A549 (cell line): Measurements from ENCODE around the gene WDSUB1. TPM values are rescaled to one million over a fixed set of nuclear protein-coding genes. Genes with fewer than 3 reads are reported as not detected.

ENCODE experiments used
- ATAC-seq, 2 experiments: fragments of 200-7000 bp in 1 of 2; fragments of >200 bp in 1 of 2; cut with Nextera tagmentation in 1 of 2; cut with Tn5 transposase in 1 of 2; 3 replicates each; pipeline versions ENCODE4 v1.8.0 to v1.9.1; 2018 to 2020; ENCODE audit warnings: mild to moderate bottlenecking in 1 of 2, moderate library complexity in 1 of 2
- CTCF ChIA-PET: fragments of 300-600 bp; sonication (Branson Sonifier 250); formaldehyde crosslinking; extraction: SDS; loops from one replicate; lab custom pipeline; 2021; ENCODE audit warnings: antibody characterized with exemption, inconsistent platforms; lab: Yijun Ruan, JAX
- POLR2A ChIA-PET: fragments of 350-600 bp; formaldehyde crosslinking; extraction: SDS; loops from one replicate; lab custom pipeline; 2021; ENCODE audit warnings: antibody characterized with exemption, inconsistent platforms; lab: Yijun Ruan, JAX
- DNase-seq, 2 experiments: peaks; one replicate each; pipeline versions ENCODE4 v3.0.0 to v3.0.0-alpha.2; 2011 to 2016; ENCODE audit warnings: low read depth in 1 of 2, low spot score in 1 of 2
- FAIRE-seq: peaks from 2 replicates; lab custom pipeline; 2011; peaks lifted over from hg19 to GRCh38; lab: Jason Lieb, UNC
- H3K27ac ChIP-seq, 2 experiments: fragments of >200 bp; sonication (Bioruptor Twin); formaldehyde crosslinking; 3 replicates each; pipeline ENCODE4 v1.5.1; 2016 to 2017
- H3K4me1 ChIP-seq: fragments of >200 bp; sonication (Bioruptor Twin); formaldehyde crosslinking; 3 replicates; pipeline ENCODE4 v1.6.1; 2016
- H3K4me2 ChIP-seq: fragments of >200 bp; sonication (Bioruptor Twin); formaldehyde crosslinking; 3 replicates; pipeline ENCODE4 v1.6.1; 2016
- H3K4me3 ChIP-seq: fragments of >200 bp; sonication (Bioruptor Twin); formaldehyde crosslinking; 3 replicates; pipeline ENCODE4 v1.5.1; 2016
- H3K9me3 ChIP-seq: fragments of >200 bp; sonication (Bioruptor Twin); formaldehyde crosslinking; 3 replicates; pipeline ENCODE4 v1.6.1; 2016
- CHD4 ChIP-seq: fragments of 200-600 bp; sonication (generic); IDR thresholded peaks from 2 replicates; pipeline ENCODE4 v1.6.1; 2016; ENCODE audit warnings: antibody characterized with exemption, mild to moderate bottlenecking, borderline replicate concordance
- ESRRA ChIP-seq: fragments of 150-350 bp; IDR thresholded peaks from 2 replicates; pipeline ENCODE4 v1.6.1; 2014; ENCODE audit warnings: mild to moderate bottlenecking, low read length, borderline replicate concordance
- FOXS1 ChIP-seq: fragments of 250-450 bp; sonication (Bioruptor Pico); IDR thresholded peaks from 2 replicates; pipeline ENCODE4 v1.5.0; 2020; ENCODE audit warnings: mild to moderate bottlenecking, moderate library complexity
- GATA3 ChIP-seq: IDR thresholded peaks from 2 replicates; pipeline ENCODE4 v1.6.1; 2012; ENCODE audit warnings: borderline replicate concordance
- HOXA7 ChIP-seq: fragments of 250-450 bp; sonication (Bioruptor Pico); IDR thresholded peaks from 2 replicates; pipeline ENCODE4 v1.5.0; 2020; ENCODE audit warnings: mild to moderate bottlenecking, moderate library complexity
- JUN ChIP-seq, 2 experiments: fragments of >200 bp; sonication (Bioruptor Twin); formaldehyde crosslinking; IDR thresholded peaks; 2 replicates in 1 of 2; 3 replicates in 1 of 2; pipeline ENCODE4 v1.6.1; 2016 to 2017
- JUNB ChIP-seq: fragments of >200 bp; sonication (Bioruptor Twin); formaldehyde crosslinking; IDR thresholded peaks from 2 replicates; pipeline ENCODE4 v1.6.1; 2016
- KDM1A ChIP-seq: fragments of 200-600 bp; sonication (generic); IDR thresholded peaks from 2 replicates; pipeline ENCODE4 v1.6.1; 2016; ENCODE audit warnings: low read depth, mild to moderate bottlenecking
- KDM5A ChIP-seq: fragments of 200-600 bp; sonication (generic); IDR thresholded peaks from 2 replicates; pipeline ENCODE4 v1.6.1; 2016; ENCODE audit warnings: antibody characterized with exemption, mild to moderate bottlenecking
- MAFK ChIP-seq: fragments of 450-650 bp; IDR thresholded peaks from 2 replicates; pipeline ENCODE4 v1.6.1; 2014; ENCODE audit not compliant: partially characterized antibody
- MYC ChIP-seq: IDR thresholded peaks from 2 replicates; pipeline ENCODE4 v1.6.1; 2012; ENCODE audit warnings: mild to moderate bottlenecking, inconsistent platforms, low read length, improper control_type of control experiment, borderline replicate concordance
- NR3C1 ChIP-seq: fragments of >200 bp; sonication (Bioruptor Twin); formaldehyde crosslinking; IDR thresholded peaks from 3 replicates; pipeline ENCODE4 v1.6.1; 2017
- PHF8 ChIP-seq: fragments of 200-600 bp; sonication (generic); IDR thresholded peaks from 2 replicates; pipeline ENCODE4 v1.6.1; 2016; ENCODE audit warnings: low read depth, mild to moderate bottlenecking, antibody characterized with exemption, moderate library complexity, borderline replicate concordance
- POLR2A ChIP-seq: IDR thresholded peaks from 2 replicates; pipeline ENCODE4 v1.6.1; 2012; ENCODE audit warnings: mild to moderate bottlenecking, low read length
- RAD21 ChIP-seq, 2 experiments: fragments of >200 bp in 1 of 2; sonication (Bioruptor Twin) in 1 of 2; formaldehyde crosslinking in 1 of 2; IDR thresholded peaks in 1 of 2; conservative IDR thresholded peaks in 1 of 2; 2 replicates in 1 of 2; 3 replicates in 1 of 2; pipeline ENCODE4 v1.6.1; 2012 to 2018; ENCODE audit warnings: inconsistent platforms in 1 of 2
- RARB ChIP-seq: fragments of 250-450 bp; sonication (Bioruptor Pico); IDR thresholded peaks from 2 replicates; pipeline ENCODE4 v1.8.0; 2021; ENCODE audit warnings: mild to moderate bottlenecking, moderate library complexity
- RCOR1 ChIP-seq: fragments of 150-350 bp; IDR thresholded peaks from 2 replicates; pipeline ENCODE4 v1.6.1; 2014; ENCODE audit warnings: antibody characterized with exemption, low read length, low read depth
- RFX5 ChIP-seq: fragments of 450-650 bp; IDR thresholded peaks from 2 replicates; pipeline ENCODE4 v1.7.1; 2014; ENCODE audit warnings: antibody characterized with exemption, mild to moderate bottlenecking, moderate library complexity
- SMC3 ChIP-seq: fragments of >200 bp; sonication (Bioruptor Twin); formaldehyde crosslinking; IDR thresholded peaks from 3 replicates; pipeline ENCODE4 v1.6.1; 2018; ENCODE audit warnings: inconsistent platforms
- ZC3H11A ChIP-seq: fragments of 450-650 bp; IDR thresholded peaks from 2 replicates; pipeline ENCODE4 v1.6.1; 2014; ENCODE audit warnings: antibody characterized with exemption, mild to moderate bottlenecking
- ZNF302 ChIP-seq: fragments of 250-450 bp; sonication (Bioruptor Pico); IDR thresholded peaks from 2 replicates; pipeline ENCODE4 v1.9.0; 2021; ENCODE audit warnings: inconsistent platforms, mild to moderate bottlenecking, moderate library complexity
- ZSCAN20 ChIP-seq: fragments of 250-450 bp; sonication (Bioruptor Pico); IDR thresholded peaks from 2 replicates; pipeline ENCODE4 v1.8.0; 2022; ENCODE audit warnings: mild to moderate bottlenecking, moderate library complexity
- WGBS: methylation state at CpG from one replicate; pipeline ENCODE4 v1.1.6; 2017; ENCODE audit errors: missing lambda C conversion rate; 5-methylcytosine and 5-hydroxymethylcytosine counted together
- polyA plus RNA-seq, 4 experiments: library from polyadenylated mRNA; depleted of rRNA in 3 of 4; stranded (reverse); fragments of >200 nt; fragmentation: RNase III in 1 of 4; extraction: RNeasy Plus Mini Kit Qiagen cat#74134 plus additional on column Dnase treatment in 1 of 4; gene quantifications; 2 replicates in 3 of 4; 3 replicates in 1 of 4; pipeline ENCODE4 v1.2.3, GENCODE V29; 2011 to 2017
- TF ChIP-seq, protein P1 (sequence below): fragments of 250-450 bp; sonication (Bioruptor Pico); IDR thresholded peaks from 2 replicates; pipeline ENCODE4 v1.5.0; 2021; ENCODE audit warnings: mild to moderate bottlenecking, moderate library complexity, borderline replicate concordance
- TF ChIP-seq, protein P2 (sequence below): fragments of 200-600 bp; sonication (generic); IDR thresholded peaks from 2 replicates; pipeline ENCODE4 v1.6.1; 2016; ENCODE audit warnings: antibody characterized with exemption, mild to moderate bottlenecking, moderate library complexity
- TF ChIP-seq, protein P3 (sequence below): fragments of 150-350 bp; IDR thresholded peaks from 2 replicates; pipeline ENCODE4 v1.6.1; 2014; ENCODE audit warnings: low read depth, mild to moderate bottlenecking, low read length

Gene WDSUB1
- polyA plus RNA-seq, 2 of the 4 experiments (the other 2 are of a cell fraction) = 9.1 to 11.7 TPM

GRCh38 chr2:159322419-159322818 is 35.9 kb upstream of the WDSUB1 start:
- Histone ChIP-seq H3K4me2 (no peak overlapping the region), H3K4me1 (peaks cover 13% of the 10 kb centered on the region; the same call in 2 of the 3 replicates), H3K4me3 (no peak overlapping the region)
- no peak for DNase-seq
- POLR2A ChIA-PET = no interaction called here
- TF ChIP-seq MYC (no peak), JUN (IDR thresholded peaks at IDR 0.05) (no peak), RAD21 (conservative IDR thresholded peaks at IDR 0.05 in 1 of 2, IDR thresholded peaks at IDR 0.05 in 1 of 2) (no peak), KDM1A (no peak)
- TF ChIP-seq, all 56 proteins: peak for 0
- CTCF ChIA-PET = no interaction called here
- H3K27ac ChIP-seq = no peak overlapping the region
- no peaks in the 10 kb centered on the region for H3K9me3 ChIP-seq
- FAIRE-seq (no peak), ATAC-seq (no peak)

- ATAC-seq (no peak), FAIRE-seq (no peak), DNase-seq (no peak)
- no peak overlapping the region for H3K27ac ChIP-seq
- 0 out of 3 replicates have a peak, but pooled peaks cover under 1% of the 10 kb centered on the region for H3K4me1 ChIP-seq
- TF ChIP-seq JUNB (no peak), JUN (IDR thresholded peaks at IDR 0.05) (no peak), KDM1A (no peak), MAFK (no peak), ZSCAN20 (CRISPR knock-in tag) (no peak), KDM5A (no peak), ESRRA (no peak), SMC3 (no peak), PHF8 (no peak), GATA3 (no peak), POLR2A (no peak)
- no peak overlapping the region for H3K4me2 ChIP-seq
- WGBS = 84% methylated on average over 3 of the region's 3 CpGs
- CTCF ChIA-PET = interaction anchor here (0.7 to 1.7 kb wide), 3 partner anchors 18 to 1295 kb away, joined by 3 read pairs; no protein-coding TSS in a partner anchor
- no peak overlapping the region for H3K4me3 ChIP-seq
- no peaks in the 10 kb centered on the region for H3K9me3 ChIP-seq
- POLR2A ChIA-PET = no interaction called here
Observed at GRCh38 chr2:159317392-159318088, 31.0 kb upstream of the WDSUB1 start.

- TF ChIP-seq CHD4 (no peak), MAFK (peak; percentile 75)
Observed at GRCh38 chr2:159307942-159308341, 21.4 kb upstream of the WDSUB1 start.

GRCh38 chr2:159300586-159300985 is 14.1 kb upstream of the WDSUB1 start:
- no peak for FAIRE-seq

More at GRCh38 chr2:159307942-159308341, 21.4 kb upstream of the WDSUB1 start:
- FAIRE-seq (no peak), ATAC-seq (no peak), DNase-seq (no peak)
- Histone ChIP-seq H3K4me3 (no peak overlapping the region), H3K4me1 (no peaks in the 10 kb centered on the region), H3K9me3 (no peaks in the 10 kb centered on the region), H3K27ac (no peak overlapping the region), H3K4me2 (no peak overlapping the region)
- CTCF ChIA-PET = no interaction called here
- POLR2A ChIA-PET = no interaction called here

More at GRCh38 chr2:159300586-159300985, 14.1 kb upstream of the WDSUB1 start:
- 51% methylated on average over 3 of the region's 3 CpGs for WGBS
- no peaks in the 10 kb centered on the region for H3K4me1 ChIP-seq
- DNase-seq (no peak), ATAC-seq (0 out of 6 replicates have a peak, but pooled peaks of 1 of the 2 experiments have one; percentile 19)
- no peak overlapping the region for H3K4me2 ChIP-seq
- POLR2A ChIA-PET = no interaction called here
- H3K27ac ChIP-seq = no peak overlapping the region
- no peaks in the 10 kb centered on the region for H3K9me3 ChIP-seq
- CTCF ChIA-PET = no interaction called here
- TF ChIP-seq, protein P1, sequence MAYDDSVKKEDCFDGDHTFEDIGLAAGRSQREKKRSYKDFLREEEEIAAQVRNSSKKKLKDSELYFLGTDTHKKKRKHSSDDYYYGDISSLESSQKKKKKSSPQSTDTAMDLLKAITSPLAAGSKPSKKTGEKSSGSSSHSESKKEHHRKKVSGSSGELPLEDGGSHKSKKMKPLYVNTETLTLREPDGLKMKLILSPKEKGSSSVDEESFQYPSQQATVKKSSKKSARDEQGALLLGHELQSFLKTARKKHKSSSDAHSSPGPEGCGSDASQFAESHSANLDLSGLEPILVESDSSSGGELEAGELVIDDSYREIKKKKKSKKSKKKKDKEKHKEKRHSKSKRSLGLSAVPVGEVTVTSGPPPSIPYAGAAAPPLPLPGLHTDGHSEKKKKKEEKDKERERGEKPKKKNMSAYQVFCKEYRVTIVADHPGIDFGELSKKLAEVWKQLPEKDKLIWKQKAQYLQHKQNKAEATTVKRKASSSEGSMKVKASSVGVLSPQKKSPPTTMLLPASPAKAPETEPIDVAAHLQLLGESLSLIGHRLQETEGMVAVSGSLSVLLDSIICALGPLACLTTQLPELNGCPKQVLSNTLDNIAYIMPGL (CRISPR knock-in tag) = no peak
- TF ChIP-seq NR3C1 (no peak), RARB (CRISPR knock-in tag) (no peak), ZNF302 (CRISPR knock-in tag) (no peak), RCOR1 (no peak), ZC3H11A (no peak), FOXS1 (CRISPR knock-in tag) (no peak), HOXA7 (CRISPR knock-in tag) (no peak), MAFK (no peak), RFX5 (no peak), KDM5A (no peak)
- TF ChIP-seq, protein P2, sequence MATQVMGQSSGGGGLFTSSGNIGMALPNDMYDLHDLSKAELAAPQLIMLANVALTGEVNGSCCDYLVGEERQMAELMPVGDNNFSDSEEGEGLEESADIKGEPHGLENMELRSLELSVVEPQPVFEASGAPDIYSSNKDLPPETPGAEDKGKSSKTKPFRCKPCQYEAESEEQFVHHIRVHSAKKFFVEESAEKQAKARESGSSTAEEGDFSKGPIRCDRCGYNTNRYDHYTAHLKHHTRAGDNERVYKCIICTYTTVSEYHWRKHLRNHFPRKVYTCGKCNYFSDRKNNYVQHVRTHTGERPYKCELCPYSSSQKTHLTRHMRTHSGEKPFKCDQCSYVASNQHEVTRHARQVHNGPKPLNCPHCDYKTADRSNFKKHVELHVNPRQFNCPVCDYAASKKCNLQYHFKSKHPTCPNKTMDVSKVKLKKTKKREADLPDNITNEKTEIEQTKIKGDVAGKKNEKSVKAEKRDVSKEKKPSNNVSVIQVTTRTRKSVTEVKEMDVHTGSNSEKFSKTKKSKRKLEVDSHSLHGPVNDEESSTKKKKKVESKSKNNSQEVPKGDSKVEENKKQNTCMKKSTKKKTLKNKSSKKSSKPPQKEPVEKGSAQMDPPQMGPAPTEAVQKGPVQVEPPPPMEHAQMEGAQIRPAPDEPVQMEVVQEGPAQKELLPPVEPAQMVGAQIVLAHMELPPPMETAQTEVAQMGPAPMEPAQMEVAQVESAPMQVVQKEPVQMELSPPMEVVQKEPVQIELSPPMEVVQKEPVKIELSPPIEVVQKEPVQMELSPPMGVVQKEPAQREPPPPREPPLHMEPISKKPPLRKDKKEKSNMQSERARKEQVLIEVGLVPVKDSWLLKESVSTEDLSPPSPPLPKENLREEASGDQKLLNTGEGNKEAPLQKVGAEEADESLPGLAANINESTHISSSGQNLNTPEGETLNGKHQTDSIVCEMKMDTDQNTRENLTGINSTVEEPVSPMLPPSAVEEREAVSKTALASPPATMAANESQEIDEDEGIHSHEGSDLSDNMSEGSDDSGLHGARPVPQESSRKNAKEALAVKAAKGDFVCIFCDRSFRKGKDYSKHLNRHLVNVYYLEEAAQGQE = no peak
- TF ChIP-seq, protein P3, sequence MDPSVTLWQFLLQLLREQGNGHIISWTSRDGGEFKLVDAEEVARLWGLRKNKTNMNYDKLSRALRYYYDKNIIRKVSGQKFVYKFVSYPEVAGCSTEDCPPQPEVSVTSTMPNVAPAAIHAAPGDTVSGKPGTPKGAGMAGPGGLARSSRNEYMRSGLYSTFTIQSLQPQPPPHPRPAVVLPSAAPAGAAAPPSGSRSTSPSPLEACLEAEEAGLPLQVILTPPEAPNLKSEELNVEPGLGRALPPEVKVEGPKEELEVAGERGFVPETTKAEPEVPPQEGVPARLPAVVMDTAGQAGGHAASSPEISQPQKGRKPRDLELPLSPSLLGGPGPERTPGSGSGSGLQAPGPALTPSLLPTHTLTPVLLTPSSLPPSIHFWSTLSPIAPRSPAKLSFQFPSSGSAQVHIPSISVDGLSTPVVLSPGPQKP = no peak
- TF ChIP-seq, all 56 proteins: peak for 0
- H3K4me3 ChIP-seq = no peak overlapping the region
